DOHH2 (cell line): Measurements from ENCODE around the gene SMIM12.

Experiments
- EZH2phosphoT487 ChIP-seq: fragments of 200-600 bp; sonication (generic); IDR thresholded peaks from 2 replicates; pipeline ENCODE4 v1.6.1; 2017; ENCODE audit warnings: borderline replicate concordance, mild to moderate bottlenecking, antibody characterized with exemption, low read length, moderate library complexity, mixed read lengths
- TF ChIP-seq, protein P1 (sequence below): fragments of 200-600 bp; sonication (generic); IDR thresholded peaks from one replicate; pipeline ENCODE4 v1.5.1; 2014; ENCODE audit warnings: antibody characterized with exemption, mild to moderate bottlenecking, low read depth, low read length; ENCODE audit not compliant: poor library complexity, severe bottlenecking

DNA sequence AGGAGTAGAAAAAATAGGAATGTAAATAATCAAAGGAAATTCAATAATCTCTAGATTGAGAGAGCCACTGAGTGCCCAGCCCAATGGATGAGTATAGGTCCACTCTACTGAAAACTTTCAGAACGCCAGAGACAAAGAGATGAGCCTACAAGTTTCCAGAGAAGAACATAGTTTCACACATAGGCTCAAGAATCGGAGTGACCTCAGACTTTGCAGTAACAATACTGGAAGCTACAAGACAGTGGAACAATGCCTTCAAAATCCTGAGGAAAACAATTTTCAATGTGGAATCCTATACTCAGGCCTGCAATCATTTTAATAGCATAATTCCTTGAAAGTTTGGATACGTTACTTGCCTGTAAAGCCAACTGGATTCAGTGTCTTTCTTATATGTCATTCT is 55.8 kb downstream of the SMIM12 start:
- TF ChIP-seq, protein P1, sequence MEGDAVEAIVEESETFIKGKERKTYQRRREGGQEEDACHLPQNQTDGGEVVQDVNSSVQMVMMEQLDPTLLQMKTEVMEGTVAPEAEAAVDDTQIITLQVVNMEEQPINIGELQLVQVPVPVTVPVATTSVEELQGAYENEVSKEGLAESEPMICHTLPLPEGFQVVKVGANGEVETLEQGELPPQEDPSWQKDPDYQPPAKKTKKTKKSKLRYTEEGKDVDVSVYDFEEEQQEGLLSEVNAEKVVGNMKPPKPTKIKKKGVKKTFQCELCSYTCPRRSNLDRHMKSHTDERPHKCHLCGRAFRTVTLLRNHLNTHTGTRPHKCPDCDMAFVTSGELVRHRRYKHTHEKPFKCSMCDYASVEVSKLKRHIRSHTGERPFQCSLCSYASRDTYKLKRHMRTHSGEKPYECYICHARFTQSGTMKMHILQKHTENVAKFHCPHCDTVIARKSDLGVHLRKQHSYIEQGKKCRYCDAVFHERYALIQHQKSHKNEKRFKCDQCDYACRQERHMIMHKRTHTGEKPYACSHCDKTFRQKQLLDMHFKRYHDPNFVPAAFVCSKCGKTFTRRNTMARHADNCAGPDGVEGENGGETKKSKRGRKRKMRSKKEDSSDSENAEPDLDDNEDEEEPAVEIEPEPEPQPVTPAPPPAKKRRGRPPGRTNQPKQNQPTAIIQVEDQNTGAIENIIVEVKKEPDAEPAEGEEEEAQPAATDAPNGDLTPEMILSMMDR = no peak
- TF ChIP-seq EZH2phosphoT487 = no peak
